Hepatocyte (in vitro differentiated cells): Measurements from ENCODE around the gene MTFR1L.

Source experiments
- CTCF ChIP-seq: fragments of 200-600 bp; sonication (generic); IDR thresholded peaks from 2 replicates; pipeline ENCODE4 v1.5.1; 2016; ENCODE audit warnings: antibody characterized with exemption, mild to moderate bottlenecking; ENCODE audit not compliant: poor library complexity
- EZH2phosphoT487 ChIP-seq: fragments of 200-600 bp; sonication (generic); IDR thresholded peaks from one replicate; pipeline ENCODE4 v1.6.1; 2018; ENCODE audit warnings: antibody characterized with exemption, mild to moderate bottlenecking, low read depth, moderate library complexity; ENCODE audit not compliant: unreplicated experiment, severe bottlenecking

- TF ChIP-seq EZH2phosphoT487 (no peak), CTCF (no peak)
Measured at GRCh38 chr1:25804964-25805862, 14.5 kb upstream of the MTFR1L start.
